H1 (cell line): ENCODE data around the gene TCEA2. TPM values are rescaled to one million over a fixed set of nuclear protein-coding genes. Genes with fewer than 3 reads are reported as not detected.

Source experiments
- ASH2L ChIP-seq: fragments of 200-600, 300-600 bp; sonication (generic); IDR thresholded peaks from one replicate; pipeline ENCODE4 v1.7.1; 2017; ENCODE audit warnings: low read length
- CBX5 ChIP-seq: fragments of 300-800, 300-1000 bp; sonication (generic); IDR thresholded peaks from 2 replicates; pipeline ENCODE4 v1.7.1; 2016; ENCODE audit warnings: antibody characterized with exemption, low read length, low read depth
- CHD2 ChIP-seq: IDR thresholded peaks from 2 replicates; pipeline ENCODE4 v1.6.1; 2012; ENCODE audit warnings: low read length, improper control_type of control experiment
- E2F6 ChIP-seq: IDR thresholded peaks from 2 replicates; pipeline ENCODE4 v1.6.1; 2012; ENCODE audit warnings: inconsistent platforms
- EP300 ChIP-seq, 2 experiments: IDR thresholded peaks; 1 replicate in 1 of 2; 2 replicates in 1 of 2; pipeline ENCODE4 v1.6.1; 2011 to 2012; ENCODE audit warnings: low read depth in 2 of 2, low read length in 2 of 2, mild to moderate bottlenecking in 2 of 2, borderline replicate concordance in 1 of 2, inconsistent platforms in 1 of 2, moderate library complexity in 1 of 2
- KDM4A ChIP-seq: IDR thresholded peaks from one replicate; pipeline ENCODE4 v1.7.1; 2012; ENCODE audit warnings: low read depth, mild to moderate bottlenecking, moderate library complexity, low read length, inconsistent platforms; ENCODE audit not compliant: severe bottlenecking
- KDM5A ChIP-seq: fragments of 200-600 bp; IDR thresholded peaks from 2 replicates; pipeline ENCODE4 v1.7.1; 2012; ENCODE audit warnings: mild to moderate bottlenecking, low read length, inconsistent platforms, mixed read lengths
- TBP ChIP-seq: IDR thresholded peaks from 2 replicates; pipeline ENCODE4 v1.6.1; 2011; ENCODE audit warnings: low read depth, low read length, improper control_type of control experiment
- ZNF274 ChIP-seq: IDR thresholded peaks from 2 replicates; pipeline ENCODE4 v1.7.0; 2012; ENCODE audit warnings: low read length, borderline replicate concordance; ENCODE audit errors: extremely low read depth
- polyA plus RNA-seq, 7 experiments: library from polyadenylated mRNA; depleted of rRNA in 3 of 7; stranded (reverse) in 5 of 7; unstranded in 2 of 7; fragments of >200 nt in 5 of 7; fragments of 200-250 nt in 2 of 7; gene quantifications; 1 replicate in 5 of 7; 2 replicates in 1 of 7; 4 replicates in 1 of 7; pipeline versions ENCODE4 v1.2.1 to v1.2.3, GENCODE V29; 2011 to 2013; ENCODE audit warnings: missing spikeins in 2 of 7, mixed read lengths in 2 of 7
- total RNA-seq: library from RNA; stranded (reverse); fragmentation: NEBNext Ultra II Directional; extraction: Animal tissue kit (Norgen Biotek cat#: 25700); gene quantifications from 2 replicates; pipeline ENCODE4 v1.2.1, GENCODE V29; 2021
- TF ChIP-seq, protein P1 (sequence below): fragments of 300-600 bp; sonication (generic); IDR thresholded peaks from 2 replicates; pipeline ENCODE4 v1.7.1; 2012; ENCODE audit warnings: low read length, moderate library complexity, mild to moderate bottlenecking, inconsistent platforms; ENCODE audit not compliant: insufficient replicate concordance

The TCEA2 gene
- total and polyA plus RNA-seq, 2 of the 8 experiments (the other 6 are each of a cell fraction or from before 2014, with no cell fraction given) = 41.4 to 42.3 TPM

DNA sequence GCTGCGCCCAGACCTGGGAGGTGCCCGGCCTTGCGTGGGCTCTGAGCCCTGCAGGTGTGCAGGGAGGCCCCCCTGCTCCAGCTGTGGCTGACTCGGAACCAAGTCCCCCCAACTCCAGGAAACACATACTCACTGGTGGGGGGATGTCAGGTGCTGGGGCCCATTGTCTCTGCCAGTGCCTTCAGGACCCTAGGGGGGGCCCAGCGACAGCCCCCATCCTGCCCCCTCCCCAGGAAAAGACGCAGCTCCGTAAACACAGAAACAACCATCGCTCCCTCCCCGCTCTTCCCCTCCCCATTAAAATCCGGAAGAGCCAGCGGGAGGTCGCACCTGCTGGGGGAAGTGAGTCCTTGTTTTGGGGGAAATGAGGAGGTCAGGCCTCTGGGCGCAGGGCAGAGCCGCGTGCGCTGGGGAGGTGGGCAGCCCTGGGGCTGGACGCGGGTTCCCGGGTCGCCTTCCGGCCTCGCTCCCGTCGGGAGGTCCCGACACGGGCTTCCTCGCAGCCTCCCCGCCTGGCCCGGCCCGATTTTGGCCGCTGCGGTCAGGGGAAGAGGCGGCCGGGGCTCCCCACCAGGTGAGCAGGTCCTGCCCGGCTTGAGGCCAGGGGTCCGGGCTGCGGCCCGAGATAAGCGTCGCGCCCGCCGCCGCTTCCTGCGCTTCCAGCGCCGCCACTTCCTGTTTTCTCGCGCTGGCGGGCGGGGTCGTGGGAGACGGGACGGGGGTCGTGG lies 20.8 kb upstream of the TCEA2 start (continued):
- TF ChIP-seq, protein P1, sequence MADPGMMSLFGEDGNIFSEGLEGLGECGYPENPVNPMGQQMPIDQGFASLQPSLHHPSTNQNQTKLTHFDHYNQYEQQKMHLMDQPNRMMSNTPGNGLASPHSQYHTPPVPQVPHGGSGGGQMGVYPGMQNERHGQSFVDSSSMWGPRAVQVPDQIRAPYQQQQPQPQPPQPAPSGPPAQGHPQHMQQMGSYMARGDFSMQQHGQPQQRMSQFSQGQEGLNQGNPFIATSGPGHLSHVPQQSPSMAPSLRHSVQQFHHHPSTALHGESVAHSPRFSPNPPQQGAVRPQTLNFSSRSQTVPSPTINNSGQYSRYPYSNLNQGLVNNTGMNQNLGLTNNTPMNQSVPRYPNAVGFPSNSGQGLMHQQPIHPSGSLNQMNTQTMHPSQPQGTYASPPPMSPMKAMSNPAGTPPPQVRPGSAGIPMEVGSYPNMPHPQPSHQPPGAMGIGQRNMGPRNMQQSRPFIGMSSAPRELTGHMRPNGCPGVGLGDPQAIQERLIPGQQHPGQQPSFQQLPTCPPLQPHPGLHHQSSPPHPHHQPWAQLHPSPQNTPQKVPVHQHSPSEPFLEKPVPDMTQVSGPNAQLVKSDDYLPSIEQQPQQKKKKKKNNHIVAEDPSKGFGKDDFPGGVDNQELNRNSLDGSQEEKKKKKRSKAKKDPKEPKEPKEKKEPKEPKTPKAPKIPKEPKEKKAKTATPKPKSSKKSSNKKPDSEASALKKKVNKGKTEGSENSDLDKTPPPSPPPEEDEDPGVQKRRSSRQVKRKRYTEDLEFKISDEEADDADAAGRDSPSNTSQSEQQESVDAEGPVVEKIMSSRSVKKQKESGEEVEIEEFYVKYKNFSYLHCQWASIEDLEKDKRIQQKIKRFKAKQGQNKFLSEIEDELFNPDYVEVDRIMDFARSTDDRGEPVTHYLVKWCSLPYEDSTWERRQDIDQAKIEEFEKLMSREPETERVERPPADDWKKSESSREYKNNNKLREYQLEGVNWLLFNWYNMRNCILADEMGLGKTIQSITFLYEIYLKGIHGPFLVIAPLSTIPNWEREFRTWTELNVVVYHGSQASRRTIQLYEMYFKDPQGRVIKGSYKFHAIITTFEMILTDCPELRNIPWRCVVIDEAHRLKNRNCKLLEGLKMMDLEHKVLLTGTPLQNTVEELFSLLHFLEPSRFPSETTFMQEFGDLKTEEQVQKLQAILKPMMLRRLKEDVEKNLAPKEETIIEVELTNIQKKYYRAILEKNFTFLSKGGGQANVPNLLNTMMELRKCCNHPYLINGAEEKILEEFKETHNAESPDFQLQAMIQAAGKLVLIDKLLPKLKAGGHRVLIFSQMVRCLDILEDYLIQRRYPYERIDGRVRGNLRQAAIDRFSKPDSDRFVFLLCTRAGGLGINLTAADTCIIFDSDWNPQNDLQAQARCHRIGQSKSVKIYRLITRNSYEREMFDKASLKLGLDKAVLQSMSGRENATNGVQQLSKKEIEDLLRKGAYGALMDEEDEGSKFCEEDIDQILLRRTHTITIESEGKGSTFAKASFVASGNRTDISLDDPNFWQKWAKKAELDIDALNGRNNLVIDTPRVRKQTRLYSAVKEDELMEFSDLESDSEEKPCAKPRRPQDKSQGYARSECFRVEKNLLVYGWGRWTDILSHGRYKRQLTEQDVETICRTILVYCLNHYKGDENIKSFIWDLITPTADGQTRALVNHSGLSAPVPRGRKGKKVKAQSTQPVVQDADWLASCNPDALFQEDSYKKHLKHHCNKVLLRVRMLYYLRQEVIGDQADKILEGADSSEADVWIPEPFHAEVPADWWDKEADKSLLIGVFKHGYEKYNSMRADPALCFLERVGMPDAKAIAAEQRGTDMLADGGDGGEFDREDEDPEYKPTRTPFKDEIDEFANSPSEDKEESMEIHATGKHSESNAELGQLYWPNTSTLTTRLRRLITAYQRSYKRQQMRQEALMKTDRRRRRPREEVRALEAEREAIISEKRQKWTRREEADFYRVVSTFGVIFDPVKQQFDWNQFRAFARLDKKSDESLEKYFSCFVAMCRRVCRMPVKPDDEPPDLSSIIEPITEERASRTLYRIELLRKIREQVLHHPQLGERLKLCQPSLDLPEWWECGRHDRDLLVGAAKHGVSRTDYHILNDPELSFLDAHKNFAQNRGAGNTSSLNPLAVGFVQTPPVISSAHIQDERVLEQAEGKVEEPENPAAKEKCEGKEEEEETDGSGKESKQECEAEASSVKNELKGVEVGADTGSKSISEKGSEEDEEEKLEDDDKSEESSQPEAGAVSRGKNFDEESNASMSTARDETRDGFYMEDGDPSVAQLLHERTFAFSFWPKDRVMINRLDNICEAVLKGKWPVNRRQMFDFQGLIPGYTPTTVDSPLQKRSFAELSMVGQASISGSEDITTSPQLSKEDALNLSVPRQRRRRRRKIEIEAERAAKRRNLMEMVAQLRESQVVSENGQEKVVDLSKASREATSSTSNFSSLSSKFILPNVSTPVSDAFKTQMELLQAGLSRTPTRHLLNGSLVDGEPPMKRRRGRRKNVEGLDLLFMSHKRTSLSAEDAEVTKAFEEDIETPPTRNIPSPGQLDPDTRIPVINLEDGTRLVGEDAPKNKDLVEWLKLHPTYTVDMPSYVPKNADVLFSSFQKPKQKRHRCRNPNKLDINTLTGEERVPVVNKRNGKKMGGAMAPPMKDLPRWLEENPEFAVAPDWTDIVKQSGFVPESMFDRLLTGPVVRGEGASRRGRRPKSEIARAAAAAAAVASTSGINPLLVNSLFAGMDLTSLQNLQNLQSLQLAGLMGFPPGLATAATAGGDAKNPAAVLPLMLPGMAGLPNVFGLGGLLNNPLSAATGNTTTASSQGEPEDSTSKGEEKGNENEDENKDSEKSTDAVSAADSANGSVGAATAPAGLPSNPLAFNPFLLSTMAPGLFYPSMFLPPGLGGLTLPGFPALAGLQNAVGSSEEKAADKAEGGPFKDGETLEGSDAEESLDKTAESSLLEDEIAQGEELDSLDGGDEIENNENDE = no peak
- TF ChIP-seq CHD2 = no peak
- TF ChIP-seq KDM4A = peak; percentile 65
- no peak for TF ChIP-seq TBP
- TF ChIP-seq KDM5A = no peak
- TF ChIP-seq ASH2L = peak; percentile 29
- no peak for TF ChIP-seq ZNF274
- peak; percentile 51; the same call in 1 of the 2 replicates for TF ChIP-seq E2F6
- no peak for TF ChIP-seq EP300 (IDR thresholded peaks at IDR 0.05; ENCODE audit: borderline replicate concordance in 1 of 2, low read depth in 2 of 2, low read length in 2 of 2)
- no peak for TF ChIP-seq CBX5
